ENCODE measurements around the gene MTA1.

DNA sequence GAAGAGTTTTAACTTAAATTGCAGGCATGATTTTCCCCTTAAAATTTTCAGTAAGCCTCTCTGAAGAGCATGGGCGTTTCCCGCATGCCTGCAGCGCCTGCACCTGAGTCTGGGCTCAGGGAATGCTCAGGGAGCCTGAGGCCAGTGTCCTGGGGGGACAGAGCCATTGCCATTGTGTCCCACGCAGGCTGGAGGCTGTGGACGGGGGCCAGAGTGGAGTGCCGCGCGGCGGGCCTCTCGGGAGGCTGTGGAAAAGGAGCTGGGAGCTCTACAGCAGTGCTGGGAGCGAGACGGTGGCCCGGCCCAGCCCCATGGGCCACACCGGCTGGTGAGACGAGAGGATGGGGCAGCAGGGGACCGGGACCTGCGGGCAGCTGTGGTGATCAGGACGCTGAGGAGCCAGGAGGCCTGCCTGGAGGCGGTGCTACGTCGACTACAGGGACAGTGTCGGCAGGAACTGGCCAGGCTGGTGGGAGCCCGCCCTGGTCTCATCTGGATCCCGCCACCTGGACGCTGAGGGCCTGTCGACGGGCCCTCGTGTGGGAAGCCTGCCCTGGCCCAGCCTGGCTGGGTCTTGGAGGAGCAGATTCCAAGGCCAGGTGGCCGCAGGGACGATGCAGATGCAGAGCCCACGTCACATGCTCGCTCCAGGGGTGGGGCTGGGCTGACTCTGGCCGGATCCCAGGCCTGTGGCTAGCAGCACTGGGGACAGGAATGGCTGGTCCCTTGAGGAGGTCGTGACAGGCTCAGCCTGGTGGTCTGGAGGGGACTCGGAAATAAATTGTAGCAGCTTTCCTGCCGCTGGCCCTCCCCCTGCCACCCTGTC lies 79.0 kb downstream of the MTA1 start:
- TF ChIP-seq, protein P1, sequence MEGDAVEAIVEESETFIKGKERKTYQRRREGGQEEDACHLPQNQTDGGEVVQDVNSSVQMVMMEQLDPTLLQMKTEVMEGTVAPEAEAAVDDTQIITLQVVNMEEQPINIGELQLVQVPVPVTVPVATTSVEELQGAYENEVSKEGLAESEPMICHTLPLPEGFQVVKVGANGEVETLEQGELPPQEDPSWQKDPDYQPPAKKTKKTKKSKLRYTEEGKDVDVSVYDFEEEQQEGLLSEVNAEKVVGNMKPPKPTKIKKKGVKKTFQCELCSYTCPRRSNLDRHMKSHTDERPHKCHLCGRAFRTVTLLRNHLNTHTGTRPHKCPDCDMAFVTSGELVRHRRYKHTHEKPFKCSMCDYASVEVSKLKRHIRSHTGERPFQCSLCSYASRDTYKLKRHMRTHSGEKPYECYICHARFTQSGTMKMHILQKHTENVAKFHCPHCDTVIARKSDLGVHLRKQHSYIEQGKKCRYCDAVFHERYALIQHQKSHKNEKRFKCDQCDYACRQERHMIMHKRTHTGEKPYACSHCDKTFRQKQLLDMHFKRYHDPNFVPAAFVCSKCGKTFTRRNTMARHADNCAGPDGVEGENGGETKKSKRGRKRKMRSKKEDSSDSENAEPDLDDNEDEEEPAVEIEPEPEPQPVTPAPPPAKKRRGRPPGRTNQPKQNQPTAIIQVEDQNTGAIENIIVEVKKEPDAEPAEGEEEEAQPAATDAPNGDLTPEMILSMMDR (IDR thresholded peaks at IDR 0.05): no peak
- TF ChIP-seq CEBPB (IDR thresholded peaks at IDR 0.05) (no peak), POLR2A (IDR thresholded peaks at IDR 0.05; ENCODE audit: low read length) (no peak), EP300 (IDR thresholded peaks at IDR 0.05) (no peak), SMC3 (IDR thresholded peaks at IDR 0.05) (no peak), FOSL2 (IDR thresholded peaks at IDR 0.05) (no peak), FOSL2 (CRISPR knock-in tag; IDR thresholded peaks at IDR 0.05) (no peak), HDAC2 (IDR thresholded peaks at IDR 0.05) (no peak), RFX5 (IDR thresholded peaks at IDR 0.05) (no peak), RARB (CRISPR knock-in tag; IDR thresholded peaks at IDR 0.05) (no peak), ESRRA (IDR thresholded peaks at IDR 0.05; ENCODE audit: borderline replicate concordance, low read length) (no peak), ZNF302 (CRISPR knock-in tag; IDR thresholded peaks at IDR 0.05) (no peak), MAFK (IDR thresholded peaks at IDR 0.05; ENCODE audit: partially characterized antibody) (no peak)
- TF ChIP-seq, protein P2, sequence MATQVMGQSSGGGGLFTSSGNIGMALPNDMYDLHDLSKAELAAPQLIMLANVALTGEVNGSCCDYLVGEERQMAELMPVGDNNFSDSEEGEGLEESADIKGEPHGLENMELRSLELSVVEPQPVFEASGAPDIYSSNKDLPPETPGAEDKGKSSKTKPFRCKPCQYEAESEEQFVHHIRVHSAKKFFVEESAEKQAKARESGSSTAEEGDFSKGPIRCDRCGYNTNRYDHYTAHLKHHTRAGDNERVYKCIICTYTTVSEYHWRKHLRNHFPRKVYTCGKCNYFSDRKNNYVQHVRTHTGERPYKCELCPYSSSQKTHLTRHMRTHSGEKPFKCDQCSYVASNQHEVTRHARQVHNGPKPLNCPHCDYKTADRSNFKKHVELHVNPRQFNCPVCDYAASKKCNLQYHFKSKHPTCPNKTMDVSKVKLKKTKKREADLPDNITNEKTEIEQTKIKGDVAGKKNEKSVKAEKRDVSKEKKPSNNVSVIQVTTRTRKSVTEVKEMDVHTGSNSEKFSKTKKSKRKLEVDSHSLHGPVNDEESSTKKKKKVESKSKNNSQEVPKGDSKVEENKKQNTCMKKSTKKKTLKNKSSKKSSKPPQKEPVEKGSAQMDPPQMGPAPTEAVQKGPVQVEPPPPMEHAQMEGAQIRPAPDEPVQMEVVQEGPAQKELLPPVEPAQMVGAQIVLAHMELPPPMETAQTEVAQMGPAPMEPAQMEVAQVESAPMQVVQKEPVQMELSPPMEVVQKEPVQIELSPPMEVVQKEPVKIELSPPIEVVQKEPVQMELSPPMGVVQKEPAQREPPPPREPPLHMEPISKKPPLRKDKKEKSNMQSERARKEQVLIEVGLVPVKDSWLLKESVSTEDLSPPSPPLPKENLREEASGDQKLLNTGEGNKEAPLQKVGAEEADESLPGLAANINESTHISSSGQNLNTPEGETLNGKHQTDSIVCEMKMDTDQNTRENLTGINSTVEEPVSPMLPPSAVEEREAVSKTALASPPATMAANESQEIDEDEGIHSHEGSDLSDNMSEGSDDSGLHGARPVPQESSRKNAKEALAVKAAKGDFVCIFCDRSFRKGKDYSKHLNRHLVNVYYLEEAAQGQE (IDR thresholded peaks at IDR 0.05): no peak
- TF ChIP-seq, protein P3, sequence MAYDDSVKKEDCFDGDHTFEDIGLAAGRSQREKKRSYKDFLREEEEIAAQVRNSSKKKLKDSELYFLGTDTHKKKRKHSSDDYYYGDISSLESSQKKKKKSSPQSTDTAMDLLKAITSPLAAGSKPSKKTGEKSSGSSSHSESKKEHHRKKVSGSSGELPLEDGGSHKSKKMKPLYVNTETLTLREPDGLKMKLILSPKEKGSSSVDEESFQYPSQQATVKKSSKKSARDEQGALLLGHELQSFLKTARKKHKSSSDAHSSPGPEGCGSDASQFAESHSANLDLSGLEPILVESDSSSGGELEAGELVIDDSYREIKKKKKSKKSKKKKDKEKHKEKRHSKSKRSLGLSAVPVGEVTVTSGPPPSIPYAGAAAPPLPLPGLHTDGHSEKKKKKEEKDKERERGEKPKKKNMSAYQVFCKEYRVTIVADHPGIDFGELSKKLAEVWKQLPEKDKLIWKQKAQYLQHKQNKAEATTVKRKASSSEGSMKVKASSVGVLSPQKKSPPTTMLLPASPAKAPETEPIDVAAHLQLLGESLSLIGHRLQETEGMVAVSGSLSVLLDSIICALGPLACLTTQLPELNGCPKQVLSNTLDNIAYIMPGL (CRISPR knock-in tag; IDR thresholded peaks at IDR 0.05; ENCODE audit: borderline replicate concordance): no peak
